GM18873 (cell line): ENCODE results near the gene LTN1.
"Not testable (repeated sequence)": the region's sequence is repeated elsewhere in the genome, so short reads cannot be mapped to it uniquely, and the experiment has no call there.

Experiments used
- ATAC-seq: cut with Tn5 transposase; IDR thresholded peaks from one replicate; pipeline ENCODE4 v1.9.1; 2021; ENCODE audit warnings: mild to moderate bottlenecking, moderate library complexity, moderate number of reproducible peaks; ENCODE audit not compliant: unreplicated experiment, low FRiP score

Gene LTN1

DNA sequence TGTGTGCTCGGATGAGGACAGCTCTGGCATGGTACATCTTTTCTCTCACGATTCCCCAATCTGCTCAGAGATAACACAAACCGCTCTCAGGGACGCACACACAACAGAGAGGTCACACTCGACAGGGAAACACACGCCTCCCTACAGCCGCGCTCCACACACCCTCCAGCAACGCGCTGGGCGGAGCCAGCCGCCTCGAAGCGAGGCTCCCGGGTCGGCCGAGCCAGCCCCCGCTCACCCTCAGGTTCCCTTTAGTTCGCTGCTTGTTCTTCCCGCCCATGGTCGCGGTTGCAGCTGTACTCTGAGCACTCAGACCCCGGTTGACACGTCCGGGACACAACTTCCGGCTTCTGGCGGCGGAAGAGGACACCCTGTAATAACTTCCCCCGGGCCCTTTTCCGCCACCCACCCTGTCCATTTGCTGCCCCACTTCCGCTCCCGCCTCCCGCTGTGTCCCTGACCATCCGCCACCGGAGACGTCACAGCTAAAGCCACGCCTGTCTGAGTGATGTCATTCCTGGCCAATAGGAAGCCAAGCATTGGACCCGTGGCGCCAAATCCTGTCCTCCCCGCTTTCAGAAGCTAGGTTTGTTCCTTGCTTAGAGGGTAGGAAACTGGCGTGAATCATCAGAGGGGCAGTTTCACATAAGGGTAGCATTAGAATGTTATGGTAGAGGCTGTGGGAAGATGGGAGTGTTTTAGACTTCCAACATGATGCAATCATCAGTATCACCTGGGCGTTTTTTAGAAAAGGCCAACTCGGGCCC lies at the start of gene LTN1:
LTN1 (minus strand) TSS at position 352 of the 767 bp plus-strand sequence; CDS start at position 280, 72 bp downstream.
- ATAC-seq: peak; percentile 99

- no peak for ATAC-seq
These were observed 42.0 kb upstream of the LTN1 start for GRCh38 chr21:29034678-29035077.

GRCh38 chr21:29033871-29034270 lies 41.2 kb upstream of the LTN1 start:
- no peak for ATAC-seq

DNA sequence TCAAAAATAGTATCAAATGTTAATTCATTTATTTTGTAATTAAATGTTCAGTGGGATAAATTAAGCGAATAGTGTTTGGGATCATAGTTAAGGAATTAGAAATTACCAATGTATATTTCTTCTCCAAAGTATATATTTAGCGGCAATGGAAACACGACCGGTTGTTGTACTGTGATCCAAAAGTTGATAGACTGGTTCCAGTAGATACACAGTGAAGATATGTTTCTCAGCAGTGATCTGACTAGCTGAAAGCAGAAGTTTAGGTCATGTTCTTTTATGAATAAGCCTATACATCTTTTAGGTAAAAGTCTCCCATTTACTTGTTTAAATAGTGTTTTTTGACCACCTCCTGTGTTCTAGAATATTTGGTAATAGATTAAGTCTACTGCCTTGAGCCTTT lies 40.6 kb upstream of the LTN1 start:
- no peak for ATAC-seq

- ATAC-seq: no peak
These were observed 38.2 kb upstream of the LTN1 start for GRCh38 chr21:29030909-29031308.

DNA sequence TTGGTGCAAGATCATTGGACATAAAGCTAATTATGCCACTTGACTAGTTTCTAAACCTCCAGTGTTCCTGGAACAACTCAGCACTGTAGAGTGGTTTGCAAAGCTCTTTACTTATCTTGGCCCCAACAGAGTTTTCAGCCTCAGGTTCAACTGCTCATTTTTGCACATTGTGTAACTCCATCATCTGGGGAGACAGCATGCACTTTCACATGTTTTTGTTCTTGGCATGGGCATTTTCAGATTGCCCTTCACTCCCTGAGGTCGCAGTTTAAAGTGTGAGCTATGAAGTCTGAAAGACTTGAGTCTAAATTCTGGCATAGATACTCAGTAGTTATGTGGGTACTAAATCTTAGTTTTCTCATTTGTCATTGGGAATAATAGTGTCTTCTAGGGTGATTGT lies 36.8 kb upstream of the LTN1 start:
- ATAC-seq: no peak

DNA sequence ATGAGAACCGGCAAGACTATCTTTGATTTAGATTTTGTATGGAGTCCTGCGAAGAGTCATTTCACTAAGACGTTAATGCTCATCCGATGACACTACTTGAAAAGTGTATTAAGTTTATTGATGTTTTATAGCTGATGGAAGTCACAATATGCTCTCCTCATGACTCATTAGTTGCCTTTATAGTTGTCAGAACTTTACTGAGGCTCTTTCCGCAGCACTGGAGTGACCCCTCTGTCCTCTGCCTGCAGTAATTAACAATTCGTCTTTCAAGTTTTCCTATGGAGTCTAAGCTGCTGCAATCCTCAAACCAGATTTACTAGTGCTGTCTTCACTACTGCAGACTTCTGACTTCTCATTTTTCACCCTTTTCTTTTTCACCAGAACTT lies 32.6 kb upstream of the LTN1 start:
- ATAC-seq: no peak

DNA sequence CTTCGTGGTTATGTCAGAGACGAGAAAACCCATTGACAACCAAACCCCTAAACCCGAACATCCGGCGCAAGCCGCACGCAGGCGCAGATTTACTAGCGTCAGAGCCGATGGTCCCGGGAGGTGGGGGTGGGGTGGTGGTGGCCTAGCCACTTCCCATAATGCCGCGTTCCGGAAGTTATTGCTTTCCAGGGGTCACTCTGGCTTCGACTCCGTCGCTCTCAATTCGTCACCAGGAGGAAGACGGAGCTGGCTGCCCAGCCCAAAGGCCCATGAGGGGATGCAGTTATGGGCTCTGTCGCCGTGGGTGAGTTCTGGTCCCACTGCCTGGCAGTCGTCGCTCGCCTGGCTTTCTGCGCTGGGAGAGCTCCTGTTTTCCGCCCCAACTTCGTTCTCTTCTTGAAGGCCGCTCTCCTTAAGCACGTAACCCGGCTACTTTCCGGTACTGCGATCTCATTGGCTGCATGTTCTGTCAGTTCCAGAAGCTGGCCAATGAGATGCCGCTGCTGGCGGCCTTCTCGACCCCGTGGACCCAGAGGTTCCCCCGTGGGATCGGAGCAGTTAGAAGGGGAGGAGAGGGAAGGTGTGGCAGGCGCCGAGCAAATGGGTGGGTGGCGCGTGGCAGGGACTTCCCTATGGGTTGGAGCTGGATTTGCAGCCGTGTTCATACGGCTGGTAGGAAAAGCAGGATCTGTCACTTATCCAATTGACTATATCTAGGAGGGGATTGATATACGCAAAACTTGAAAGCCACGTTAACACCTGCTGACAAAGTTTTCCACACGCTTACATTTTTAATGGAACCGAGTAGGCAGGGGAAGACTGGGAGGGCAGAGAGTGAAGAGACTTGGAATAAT lies 32.0 kb upstream of the LTN1 start, which contains the start of gene USP16:
USP16 (plus strand) TSS at position 195 of the 854 bp plus-strand sequence. CDS start 3,246 bp downstream, outside the sequence.
- peak; percentile 95 for ATAC-seq

DNA sequence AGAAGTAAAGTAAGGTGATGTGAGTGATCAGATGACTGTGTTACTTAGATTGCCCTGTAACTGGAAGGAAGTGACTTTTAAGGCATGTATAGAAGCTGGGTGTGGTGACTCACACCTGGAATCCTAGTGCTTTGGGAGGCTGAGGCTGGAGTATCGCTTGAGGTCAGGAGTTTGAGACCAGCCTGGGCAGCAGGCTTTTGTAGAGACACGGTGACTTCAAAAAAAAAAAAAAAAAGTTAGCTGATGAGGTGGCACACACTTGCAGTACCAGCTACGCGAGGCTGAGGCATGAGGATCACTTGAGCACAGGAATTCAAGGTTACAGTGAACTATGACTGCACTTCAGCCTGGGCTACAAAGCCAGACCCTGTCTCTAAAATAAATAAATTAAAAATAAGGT lies 29.5 kb upstream of the LTN1 start:
- no peak for ATAC-seq

DNA sequence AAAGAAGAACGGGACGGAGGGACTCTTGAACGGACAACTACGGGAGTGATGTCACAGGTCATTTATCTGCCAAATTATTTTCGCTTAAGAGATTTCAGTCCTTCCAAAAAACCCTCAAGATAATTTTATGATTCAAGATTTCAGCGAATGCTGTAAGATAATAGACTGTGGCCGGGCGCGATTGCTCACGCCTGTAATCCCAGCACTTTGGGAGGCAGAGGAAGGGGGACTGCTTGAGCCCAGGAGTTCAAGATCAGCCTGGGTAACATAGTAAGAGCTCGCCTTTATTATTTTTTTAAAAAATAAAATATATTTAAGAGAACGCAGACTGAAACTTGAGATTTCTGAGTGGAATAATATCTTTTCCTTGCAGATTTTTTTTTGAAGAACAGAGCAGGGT lies 25.9 kb upstream of the LTN1 start:
- peak; percentile 7 for ATAC-seq

DNA sequence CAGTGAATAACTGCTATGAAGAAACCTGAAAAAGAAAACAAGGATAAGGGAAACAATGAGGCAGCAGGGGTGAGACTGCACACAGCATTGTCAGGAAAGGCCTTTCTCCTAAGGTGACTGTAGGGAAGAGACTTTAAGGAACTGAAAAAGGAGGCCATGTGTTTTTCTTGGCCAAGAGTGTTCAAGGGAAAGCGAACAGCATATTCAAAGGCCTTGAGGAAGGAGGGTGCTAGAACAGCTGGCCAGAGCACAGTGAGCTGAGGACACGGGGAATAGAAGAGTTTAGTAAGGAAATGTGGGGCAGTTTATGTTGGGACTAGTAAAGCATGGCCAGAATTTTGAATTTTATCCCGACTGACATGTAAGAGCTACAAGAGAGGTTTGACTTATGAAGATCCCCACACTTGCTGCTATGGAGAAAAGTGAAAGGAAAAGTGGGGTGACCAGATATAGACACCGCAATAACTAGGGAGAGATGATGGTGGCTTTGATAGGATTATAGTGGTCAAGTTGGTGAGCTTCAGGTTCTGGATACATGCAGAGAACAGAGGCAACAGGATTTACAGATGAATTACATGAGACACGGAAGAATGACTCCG lies 25.1 kb upstream of the LTN1 start:
- ATAC-seq: no peak

- ATAC-seq: not testable (repeated sequence)
These were observed 18.6 kb upstream of the LTN1 start for GRCh38 chr21:29011236-29011635.

GRCh38 chr21:29008367-29008766 lies 15.7 kb upstream of the LTN1 start:
- no peak for ATAC-seq

GRCh38 chr21:29007810-29008209 lies 15.1 kb upstream of the LTN1 start:
- ATAC-seq: no peak

GRCh38 chr21:29007135-29007534 lies 14.5 kb upstream of the LTN1 start:
- ATAC-seq: no peak

DNA sequence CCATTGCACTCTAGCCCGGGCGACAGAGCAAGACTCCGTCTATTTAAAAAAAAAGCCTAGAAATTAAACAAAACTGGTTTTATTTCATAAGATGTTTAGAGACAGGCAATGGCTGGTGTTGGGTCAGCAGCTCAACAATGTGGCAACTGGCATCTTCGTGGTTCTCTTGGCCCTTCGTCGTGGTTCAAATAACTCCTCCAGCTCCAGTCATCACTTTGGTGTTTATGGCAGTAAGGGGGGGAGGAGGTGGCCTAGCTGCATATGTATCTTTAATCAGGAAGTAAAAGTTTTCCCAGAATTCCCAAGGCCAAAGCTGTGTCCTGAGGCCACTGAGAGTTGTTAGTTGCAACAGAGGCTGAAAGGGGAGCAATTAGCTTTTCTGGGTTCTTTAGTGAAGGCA lies 13.0 kb upstream of the LTN1 start:
- ATAC-seq: no peak

GRCh38 chr21:29002442-29003144 lies 9.9 kb upstream of the LTN1 start:
- peak; percentile 99 for ATAC-seq

GRCh38 chr21:28993293-28993629 lies 584 bp upstream of the LTN1 start:
- no peak for ATAC-seq

DNA sequence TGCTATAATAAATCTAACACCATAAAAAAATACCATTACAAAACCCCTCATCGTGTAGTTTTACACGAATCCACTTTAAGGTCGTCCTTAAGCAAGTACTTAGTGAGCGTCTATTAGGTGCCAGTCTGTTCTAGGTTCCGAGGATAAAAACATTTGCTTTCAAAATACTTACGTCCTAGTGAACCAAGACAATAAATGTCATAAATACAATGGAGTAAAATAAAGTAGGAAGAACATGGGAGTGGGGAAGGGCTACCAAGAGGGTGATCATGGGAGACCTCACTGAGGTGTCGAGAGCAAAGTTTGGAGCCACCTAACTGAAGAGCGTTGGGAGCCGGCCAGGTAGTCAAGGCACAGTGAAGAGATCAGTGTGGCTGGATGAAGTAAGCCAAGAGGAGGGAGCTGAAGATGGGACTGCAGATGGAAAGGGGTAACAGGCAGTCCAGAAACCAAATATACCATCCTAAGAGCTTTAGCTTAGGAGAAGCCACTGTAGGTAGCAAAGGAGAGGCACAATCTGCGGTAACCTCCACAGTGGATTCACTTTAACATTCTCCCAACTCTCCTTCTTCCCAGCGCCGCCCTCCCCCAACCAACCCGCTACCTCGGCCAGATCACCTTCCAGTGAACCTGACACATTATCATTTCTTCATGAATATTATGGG lies 684 bp downstream of the LTN1 start:
- no peak for ATAC-seq

DNA sequence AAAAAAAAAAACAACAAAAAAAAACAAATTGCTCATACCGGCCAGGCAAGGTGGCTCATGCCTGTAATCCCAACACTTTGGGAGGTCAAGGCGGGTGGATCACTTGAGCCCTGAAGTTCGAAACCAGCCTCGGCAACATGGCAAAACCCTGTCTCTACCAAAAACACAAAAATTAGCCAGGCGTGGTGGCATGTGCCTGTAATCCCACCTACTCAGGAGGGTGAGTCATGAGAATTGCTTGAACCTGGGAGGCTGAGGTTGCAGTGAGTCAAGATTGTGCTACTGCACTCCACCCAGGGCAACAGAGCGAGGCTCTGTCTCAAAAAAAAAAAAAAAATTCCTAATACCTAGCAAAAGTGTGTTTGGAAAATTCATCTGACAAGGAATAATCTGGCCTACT lies 4.5 kb downstream of the LTN1 start:
- not testable (repeated sequence) for ATAC-seq
